ENCODE results near the gene KNOP1. TPM values are rescaled to one million over a fixed set of nuclear protein-coding genes. Genes with fewer than 3 reads are reported as not detected.
A peak's percentile ranks its signal among the peaks of the same experiment; 100 is the strongest.

KNOP1 gene
- total and polyA plus RNA-seq, 4 donors: 6.5 to 12.9 (median 9.6) TPM

DNA sequence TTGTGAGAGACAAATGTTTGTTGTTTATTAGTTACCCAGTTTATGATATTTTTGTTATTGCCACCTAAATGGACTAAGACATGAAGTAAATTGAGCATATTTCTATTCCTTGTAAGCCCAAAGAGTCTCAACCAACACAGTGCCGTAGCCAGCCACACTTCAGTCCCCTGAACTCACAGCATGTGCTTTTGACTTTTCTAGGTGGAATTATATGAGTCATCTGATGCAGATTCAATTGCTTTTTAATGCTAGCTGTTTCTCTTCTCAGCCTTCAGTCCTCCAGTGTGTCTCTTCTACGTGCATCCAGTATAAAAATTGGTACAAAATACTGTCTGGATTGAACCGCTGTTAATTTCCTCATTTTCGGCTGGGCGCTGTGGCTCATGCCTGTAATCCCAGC is 39.0 kb upstream of the KNOP1 start:
- Histone ChIP-seq H3K27me3 (ENCODE audit: control insufficient read depth in 1 of 2, insufficient read depth in 2 of 2, low read length in 1 of 2) (no peaks in the 10 kb centered on the region), H3K27ac (ENCODE audit: low read depth in 1 of 2, low read length in 2 of 2) (no peak overlapping the region), H3K4me1 (ENCODE audit: control insufficient read depth in 1 of 2, insufficient read depth in 2 of 2, low read length in 2 of 2) (peaks cover 0 to 4% of the 10 kb centered on the region in 2 donors), H3K36me3 (ENCODE audit: control insufficient read depth in 1 of 2, insufficient read depth in 2 of 2, low read length in 1 of 2) (no peaks in the 10 kb centered on the region), H3K4me3 (ENCODE audit: low read length in 2 of 2) (no peak overlapping the region), H3K9me3 (ENCODE audit: control insufficient read depth, low read length) (no peaks in the 10 kb centered on the region)
- intact Hi-C loops (cut with DNase I): no loop called here
- ATAC-seq (ENCODE audit: low FRiP score) (no peak), DNase-seq (no peak)
- 75 to 79% methylated on average over 5 of the region's 5 CpGs for WGBS, 2 donors

DNA sequence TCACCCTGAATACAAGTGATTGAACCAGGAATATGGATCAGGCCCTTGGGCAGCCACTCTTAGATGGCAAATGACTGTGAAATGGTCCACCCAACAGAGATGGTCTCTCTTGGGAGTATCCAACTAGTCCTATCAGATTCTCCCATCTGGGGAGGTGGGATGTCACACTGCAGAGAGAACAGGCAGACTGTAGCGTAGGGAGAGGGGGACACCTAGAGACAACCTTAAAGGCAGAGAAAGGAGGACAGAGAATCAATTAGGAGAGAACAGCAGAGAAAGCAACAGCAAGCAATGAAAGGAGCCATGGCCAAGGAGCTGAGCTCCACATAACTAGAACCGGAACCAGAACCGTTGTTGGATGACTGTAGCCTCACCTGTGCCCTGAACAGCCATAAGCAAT is 37.2 kb upstream of the KNOP1 start:
- no peaks in the 10 kb centered on the region for H3K27me3 ChIP-seq (ENCODE audit: control insufficient read depth in 1 of 2, insufficient read depth in 2 of 2, low read length in 1 of 2)
- DNase-seq (no peak), ATAC-seq (ENCODE audit: low FRiP score) (no peak)
- no peak overlapping the region for H3K27ac ChIP-seq (ENCODE audit: low read depth in 1 of 2, low read length in 2 of 2)
- no peak overlapping the region for H3K4me3 ChIP-seq (ENCODE audit: low read length in 2 of 2)
- no peaks in the 10 kb centered on the region for H3K9me3 ChIP-seq (ENCODE audit: control insufficient read depth, low read length)
- WGBS, 2 donors: 97 to 100% methylated on average over 3 of the region's 3 CpGs
- intact Hi-C loops (cut with DNase I): no loop called here
- no peaks in the 10 kb centered on the region for H3K36me3 ChIP-seq (ENCODE audit: control insufficient read depth in 1 of 2, insufficient read depth in 2 of 2, low read length in 1 of 2)
- peaks cover 0 to 4% of the 10 kb centered on the region in 2 donors for H3K4me1 ChIP-seq (ENCODE audit: control insufficient read depth in 1 of 2, insufficient read depth in 2 of 2, low read length in 2 of 2)

DNA sequence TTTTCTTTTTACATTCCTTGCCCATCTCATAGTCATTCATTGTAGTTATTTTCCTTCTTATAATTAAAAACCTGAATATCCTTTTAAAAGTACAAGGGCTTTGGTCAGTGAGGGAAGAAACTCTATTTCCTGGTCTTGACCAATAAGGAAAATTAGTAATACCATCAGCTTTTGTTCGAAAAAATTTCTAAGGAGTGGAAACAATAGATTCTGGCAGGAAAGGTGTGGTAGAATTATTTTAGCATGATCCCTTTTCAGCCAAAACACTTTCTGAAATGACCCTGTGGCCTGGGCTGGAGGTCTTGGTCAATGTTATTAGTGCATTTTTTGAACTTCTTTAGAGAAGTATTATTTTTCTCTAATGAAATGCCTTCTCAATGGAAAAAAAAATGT is 36.6 kb upstream of the KNOP1 start:
- 23 to 24% methylated on average over 1 of the region's 1 CpG for WGBS, 2 donors
- no peak overlapping the region for H3K4me3 ChIP-seq (ENCODE audit: low read length in 2 of 2)
- H3K27ac ChIP-seq (ENCODE audit: low read depth in 1 of 2, low read length in 2 of 2): no peak overlapping the region
- peaks cover 0 to 4% of the 10 kb centered on the region in 2 donors for H3K4me1 ChIP-seq (ENCODE audit: control insufficient read depth in 1 of 2, insufficient read depth in 2 of 2, low read length in 2 of 2)
- no peaks in the 10 kb centered on the region for H3K36me3 ChIP-seq (ENCODE audit: control insufficient read depth in 1 of 2, insufficient read depth in 2 of 2, low read length in 1 of 2)
- DNase-seq (no peak), ATAC-seq (ENCODE audit: low FRiP score) (no peak)
- intact Hi-C loops (cut with DNase I): no loop called here
- H3K9me3 ChIP-seq (ENCODE audit: control insufficient read depth, low read length): no peaks in the 10 kb centered on the region
- H3K27me3 ChIP-seq (ENCODE audit: control insufficient read depth in 1 of 2, insufficient read depth in 2 of 2, low read length in 1 of 2): no peaks in the 10 kb centered on the region

DNA sequence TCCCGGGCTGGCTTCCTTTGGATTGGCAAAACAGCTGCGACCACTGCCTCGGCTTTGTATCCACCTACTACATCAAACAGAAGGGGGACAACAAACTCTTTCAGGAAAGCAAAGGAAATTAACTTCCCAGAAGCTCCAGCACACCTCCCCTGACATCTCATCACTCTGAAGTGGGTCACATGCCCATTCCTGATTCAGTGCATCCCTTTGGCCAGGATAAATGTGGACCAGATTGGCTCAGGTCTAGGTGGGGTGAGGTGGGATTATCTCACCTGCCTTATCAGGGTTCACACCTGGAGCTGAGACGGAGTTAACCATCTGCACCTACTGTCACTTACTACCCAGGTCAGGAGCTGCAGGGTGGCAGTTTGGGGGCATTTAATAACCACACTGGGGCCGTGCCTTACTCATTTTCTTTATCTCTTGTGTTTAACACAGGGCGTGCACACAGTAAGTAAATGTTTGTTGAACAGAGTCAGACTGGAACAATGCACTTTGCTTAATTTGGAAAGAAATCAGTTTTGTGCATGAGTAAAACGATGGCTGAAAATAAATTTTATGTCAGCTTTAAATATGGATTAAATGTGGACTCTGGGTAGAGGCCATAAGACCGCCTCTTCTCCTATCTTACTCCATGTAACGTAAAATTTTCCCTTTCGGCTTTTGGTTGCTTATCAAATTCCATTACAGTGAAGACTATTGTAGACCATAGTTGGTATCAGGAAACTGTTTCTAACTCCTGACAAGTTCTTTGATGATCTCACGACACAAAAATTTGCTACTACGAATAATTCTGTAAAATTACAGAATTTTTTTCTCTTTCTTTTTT is 36.0 kb upstream of the KNOP1 start:
- ATAC-seq (ENCODE audit: low FRiP score): peak; percentile 75
- peak overlapping the region in 1 of 2 donors; percentile 85 for H3K27ac ChIP-seq (ENCODE audit: low read depth in 1 of 2, low read length in 2 of 2)
- no peaks in the 10 kb centered on the region for H3K36me3 ChIP-seq (ENCODE audit: control insufficient read depth in 1 of 2, insufficient read depth in 2 of 2, low read length in 1 of 2)
- 7 to 12% methylated on average over 12 of the region's 12 CpGs for WGBS, 2 donors
- H3K4me1 ChIP-seq (ENCODE audit: control insufficient read depth in 1 of 2, insufficient read depth in 2 of 2, low read length in 2 of 2): peaks cover 0 to 4% of the 10 kb centered on the region in 2 donors
- no peak overlapping the region for H3K4me3 ChIP-seq (ENCODE audit: low read length in 2 of 2)
- no peaks in the 10 kb centered on the region for H3K27me3 ChIP-seq (ENCODE audit: control insufficient read depth in 1 of 2, insufficient read depth in 2 of 2, low read length in 1 of 2)
- no peak for DNase-seq
- intact Hi-C loops (cut with DNase I): no loop called here
- H3K9me3 ChIP-seq (ENCODE audit: control insufficient read depth, low read length): no peaks in the 10 kb centered on the region

DNA sequence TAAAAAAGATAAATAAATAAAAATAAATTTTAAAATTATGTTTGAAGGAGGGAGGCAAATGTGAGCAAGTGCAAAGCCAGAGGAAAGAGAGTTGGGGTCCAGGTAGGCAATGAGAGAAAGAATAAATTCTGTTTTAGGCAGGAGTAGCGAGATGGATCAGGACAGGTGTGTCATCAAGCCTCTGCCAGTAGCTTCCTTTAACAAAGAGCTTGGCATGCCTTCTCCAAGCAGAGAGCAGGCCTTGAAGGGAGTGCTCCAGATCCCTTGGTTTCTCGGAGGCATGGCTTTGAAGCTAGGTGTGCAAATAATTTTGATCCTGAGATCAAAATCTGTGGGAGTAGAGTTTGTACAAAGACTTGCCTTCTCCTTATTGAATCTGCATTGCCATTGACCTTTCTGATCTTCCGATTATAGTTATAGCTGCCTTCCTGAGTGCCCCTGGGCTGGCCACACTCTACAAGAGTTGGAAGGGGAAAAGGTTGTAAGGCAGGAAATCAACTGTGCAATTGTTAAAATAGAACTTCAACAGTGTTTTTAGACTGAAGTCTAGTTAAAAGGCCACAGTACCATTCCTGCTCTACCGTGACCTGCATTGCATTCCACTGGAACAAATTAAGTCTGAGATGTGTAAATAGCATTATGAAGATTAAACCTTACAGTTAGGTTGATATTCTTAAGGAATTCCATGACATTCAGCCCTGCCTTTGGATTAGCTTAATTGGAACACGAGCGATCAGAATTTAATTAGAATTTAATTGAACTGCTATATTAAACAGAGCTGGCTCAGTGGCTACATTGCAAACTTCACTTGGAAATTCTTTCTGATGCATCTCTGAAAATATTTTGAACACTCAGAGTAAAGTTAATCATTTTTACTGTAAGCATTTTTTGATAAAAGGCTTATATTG is 33.7 kb upstream of the KNOP1 start:
- ATAC-seq (ENCODE audit: low FRiP score) (no peak), DNase-seq (no peak)
- WGBS, 2 donors: 87 to 90% methylated on average over 6 of the region's 6 CpGs
- intact Hi-C loops (cut with DNase I): no loop called here
- H3K4me3 ChIP-seq (ENCODE audit: low read length in 2 of 2): no peak overlapping the region
- H3K9me3 ChIP-seq (ENCODE audit: control insufficient read depth, low read length): no peaks in the 10 kb centered on the region
- H3K4me1 ChIP-seq (ENCODE audit: control insufficient read depth in 1 of 2, insufficient read depth in 2 of 2, low read length in 2 of 2): peaks cover 0 to 4% of the 10 kb centered on the region in 2 donors
- no peak overlapping the region for H3K27ac ChIP-seq (ENCODE audit: low read depth in 1 of 2, low read length in 2 of 2)
- no peaks in the 10 kb centered on the region for H3K27me3 ChIP-seq (ENCODE audit: control insufficient read depth in 1 of 2, insufficient read depth in 2 of 2, low read length in 1 of 2)
- H3K36me3 ChIP-seq (ENCODE audit: control insufficient read depth in 1 of 2, insufficient read depth in 2 of 2, low read length in 1 of 2): no peaks in the 10 kb centered on the region

DNA sequence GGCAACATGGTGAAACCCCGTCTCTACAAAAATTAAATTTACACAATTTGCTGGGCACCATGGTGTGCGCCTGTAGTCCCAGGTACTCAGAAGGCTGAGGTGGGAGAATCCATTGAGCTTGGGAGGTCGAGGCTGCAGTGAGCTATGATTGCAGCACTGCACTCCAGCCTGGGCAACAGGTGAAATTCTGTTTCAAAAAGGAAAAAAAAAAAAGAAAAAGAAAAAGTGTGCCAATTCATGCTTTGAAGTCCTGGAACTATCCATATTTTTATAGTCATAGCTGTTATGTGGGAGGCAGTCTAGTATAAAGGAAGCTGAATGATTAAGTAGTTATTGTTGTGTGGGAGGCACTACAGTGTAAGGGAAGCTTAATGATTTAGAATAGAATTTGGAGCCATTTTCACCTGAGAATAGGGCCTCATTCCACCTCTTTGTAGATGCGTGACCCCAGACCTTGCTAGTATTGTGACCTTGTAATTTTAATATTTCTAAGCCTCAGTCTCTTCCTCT is 31.6 kb upstream of the KNOP1 start:
- Histone ChIP-seq H3K36me3 (ENCODE audit: control insufficient read depth in 1 of 2, insufficient read depth in 2 of 2, low read length in 1 of 2) (no peaks in the 10 kb centered on the region), H3K27me3 (ENCODE audit: control insufficient read depth in 1 of 2, insufficient read depth in 2 of 2, low read length in 1 of 2) (no peaks in the 10 kb centered on the region), H3K4me1 (ENCODE audit: control insufficient read depth in 1 of 2, insufficient read depth in 2 of 2, low read length in 2 of 2) (peaks cover 0 to 4% of the 10 kb centered on the region in 2 donors), H3K27ac (ENCODE audit: low read depth in 1 of 2, low read length in 2 of 2) (no peak overlapping the region), H3K9me3 (ENCODE audit: control insufficient read depth, low read length) (no peaks in the 10 kb centered on the region), H3K4me3 (ENCODE audit: low read length in 2 of 2) (no peak overlapping the region)
- WGBS, 2 donors: 96 to 98% methylated on average over 4 of the region's 4 CpGs
- intact Hi-C loops (cut with DNase I): no loop called here
- DNase-seq: no peak
- ATAC-seq (ENCODE audit: low FRiP score): no peak

DNA sequence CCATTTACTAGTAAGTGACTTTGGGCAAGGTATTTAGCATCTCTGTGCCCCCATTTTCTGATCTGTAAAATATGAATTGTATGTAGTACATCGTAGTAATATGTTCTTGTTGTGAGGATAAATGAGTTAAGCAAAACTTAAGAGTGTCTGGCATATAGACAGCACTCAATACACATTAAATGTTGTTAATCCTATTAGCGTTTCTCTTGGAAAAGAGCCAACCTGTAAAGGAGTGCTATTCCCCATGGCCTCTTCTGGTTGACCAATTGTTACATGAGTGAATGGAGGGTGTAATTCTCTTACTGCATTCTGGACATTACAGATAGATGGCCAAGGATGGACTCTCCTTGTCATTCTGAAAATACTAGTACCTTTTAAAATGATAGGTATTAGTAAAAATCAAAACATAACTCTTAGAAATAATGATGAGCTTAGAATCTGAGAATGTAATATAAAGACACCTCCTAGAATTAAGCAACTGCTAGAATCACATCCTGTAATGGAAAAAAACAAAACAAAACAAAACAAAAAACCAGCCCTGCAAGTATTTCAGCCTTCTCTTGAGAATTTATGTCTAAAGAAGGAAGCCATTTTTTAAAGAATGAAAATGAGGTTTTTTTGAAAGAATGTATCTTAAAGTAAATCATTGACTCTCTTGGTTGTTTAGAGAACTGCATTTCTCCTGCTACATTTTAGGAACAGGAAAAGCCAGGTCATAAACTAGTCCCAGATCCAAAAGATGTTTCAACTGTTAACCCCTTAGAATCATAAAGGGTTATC is 30.6 kb upstream of the KNOP1 start:
- no peaks in the 10 kb centered on the region for H3K9me3 ChIP-seq (ENCODE audit: control insufficient read depth, low read length)
- DNase-seq: no peak
- no peaks in the 10 kb centered on the region for H3K36me3 ChIP-seq (ENCODE audit: control insufficient read depth in 1 of 2, insufficient read depth in 2 of 2, low read length in 1 of 2)
- H3K27me3 ChIP-seq (ENCODE audit: control insufficient read depth in 1 of 2, insufficient read depth in 2 of 2, low read length in 1 of 2): no peaks in the 10 kb centered on the region
- intact Hi-C loops (cut with DNase I): no loop called here
- peaks cover 0 to under 1% of the 10 kb centered on the region in 2 donors for H3K4me1 ChIP-seq (ENCODE audit: control insufficient read depth in 1 of 2, insufficient read depth in 2 of 2, low read length in 2 of 2)
- no peak overlapping the region for H3K4me3 ChIP-seq (ENCODE audit: low read length in 2 of 2)
- WGBS, 2 donors: 54 to 55% methylated on average over 2 of the region's 2 CpGs
- ATAC-seq (ENCODE audit: low FRiP score): no peak
- no peak overlapping the region for H3K27ac ChIP-seq (ENCODE audit: low read depth in 1 of 2, low read length in 2 of 2)

DNA sequence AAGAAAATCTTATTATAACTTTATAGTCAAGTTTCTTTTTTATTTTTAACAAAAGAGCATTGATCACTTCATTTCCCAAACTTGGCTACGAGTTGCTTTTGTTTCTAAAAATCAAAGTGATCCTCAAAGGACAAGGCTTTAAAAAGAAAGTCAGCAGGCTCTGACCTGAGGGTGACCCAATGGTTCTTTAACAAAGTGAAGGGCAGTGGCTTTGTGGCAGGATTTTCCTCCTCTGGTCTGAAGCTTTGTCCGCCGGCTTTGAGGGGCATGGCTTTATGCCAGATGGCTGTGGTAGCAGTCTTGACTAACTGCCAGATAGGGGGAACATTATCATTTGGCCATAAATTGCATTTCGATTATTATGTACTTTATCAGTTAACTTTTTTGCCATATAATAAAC is 28.5 kb upstream of the KNOP1 start:
- Histone ChIP-seq H3K27ac (ENCODE audit: low read depth in 1 of 2, low read length in 2 of 2) (no peak overlapping the region), H3K4me1 (ENCODE audit: control insufficient read depth in 1 of 2, insufficient read depth in 2 of 2, low read length in 2 of 2) (no peaks in the 10 kb centered on the region), H3K9me3 (ENCODE audit: control insufficient read depth, low read length) (no peaks in the 10 kb centered on the region), H3K4me3 (ENCODE audit: low read length in 2 of 2) (no peak overlapping the region), H3K36me3 (ENCODE audit: control insufficient read depth in 1 of 2, insufficient read depth in 2 of 2, low read length in 1 of 2) (no peaks in the 10 kb centered on the region), H3K27me3 (ENCODE audit: control insufficient read depth in 1 of 2, insufficient read depth in 2 of 2, low read length in 1 of 2) (no peaks in the 10 kb centered on the region)
- no peak for ATAC-seq (ENCODE audit: low FRiP score)
- intact Hi-C loops (cut with DNase I): no loop called here
- WGBS, 2 donors: 46 to 47% methylated on average over 4 of the region's 4 CpGs
- DNase-seq: no peak
